Nephron progenitor cell (in vitro differentiated cells): ENCODE data around the gene GNAI1.
A peak's percentile ranks its signal among the peaks of the same experiment; 100 is the strongest.

Experiments
- DNase-seq: peaks from one replicate; pipeline ENCODE4 v3.0.0; 2021
- H3K27ac Mint-ChIP-seq: 2 replicates; pipeline ENCODE4 v1.8.0; 2021; ENCODE audit warnings: mild to moderate bottlenecking, moderate library complexity, mixed read lengths
- H3K27me3 Mint-ChIP-seq: 2 replicates; pipeline ENCODE4 v1.8.0; 2021; ENCODE audit warnings: mild to moderate bottlenecking, low read depth, mixed read lengths; ENCODE audit not compliant: poor library complexity
- H3K36me3 Mint-ChIP-seq: 2 replicates; pipeline ENCODE4 v1.8.0; 2021; ENCODE audit warnings: low read depth, mixed read lengths
- H3K4me1 Mint-ChIP-seq: 2 replicates; pipeline ENCODE4 v1.8.0; 2021; ENCODE audit warnings: mixed read lengths
- H3K4me3 Mint-ChIP-seq: 2 replicates; pipeline ENCODE4 v1.8.0; 2021; ENCODE audit warnings: mild to moderate bottlenecking, moderate library complexity, mixed read lengths
- H3K9me3 Mint-ChIP-seq: 2 replicates; pipeline ENCODE4 v1.8.0; 2021; ENCODE audit warnings: mild to moderate bottlenecking, moderate library complexity, mixed read lengths
- TF ChIP-seq, protein P1 (sequence below): fragments of 200-600 bp; sonication (generic); IDR thresholded peaks from 2 replicates; pipeline ENCODE4 v1.5.0; 2021; ENCODE audit warnings: antibody characterized with exemption

GNAI1 gene

GRCh38 chr7:80243425-80243824 lies 108.8 kb downstream of the GNAI1 start:
- DNase-seq = peak; percentile 25
- no peaks in the 10 kb centered on the region for H3K36me3 Mint-ChIP-seq
- no peaks in the 10 kb centered on the region for H3K9me3 Mint-ChIP-seq
- H3K4me3 Mint-ChIP-seq = no peak overlapping the region
- peaks cover 4% of the 10 kb centered on the region for H3K27me3 Mint-ChIP-seq
- TF ChIP-seq, protein P1, sequence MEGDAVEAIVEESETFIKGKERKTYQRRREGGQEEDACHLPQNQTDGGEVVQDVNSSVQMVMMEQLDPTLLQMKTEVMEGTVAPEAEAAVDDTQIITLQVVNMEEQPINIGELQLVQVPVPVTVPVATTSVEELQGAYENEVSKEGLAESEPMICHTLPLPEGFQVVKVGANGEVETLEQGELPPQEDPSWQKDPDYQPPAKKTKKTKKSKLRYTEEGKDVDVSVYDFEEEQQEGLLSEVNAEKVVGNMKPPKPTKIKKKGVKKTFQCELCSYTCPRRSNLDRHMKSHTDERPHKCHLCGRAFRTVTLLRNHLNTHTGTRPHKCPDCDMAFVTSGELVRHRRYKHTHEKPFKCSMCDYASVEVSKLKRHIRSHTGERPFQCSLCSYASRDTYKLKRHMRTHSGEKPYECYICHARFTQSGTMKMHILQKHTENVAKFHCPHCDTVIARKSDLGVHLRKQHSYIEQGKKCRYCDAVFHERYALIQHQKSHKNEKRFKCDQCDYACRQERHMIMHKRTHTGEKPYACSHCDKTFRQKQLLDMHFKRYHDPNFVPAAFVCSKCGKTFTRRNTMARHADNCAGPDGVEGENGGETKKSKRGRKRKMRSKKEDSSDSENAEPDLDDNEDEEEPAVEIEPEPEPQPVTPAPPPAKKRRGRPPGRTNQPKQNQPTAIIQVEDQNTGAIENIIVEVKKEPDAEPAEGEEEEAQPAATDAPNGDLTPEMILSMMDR = no peak
- H3K27ac Mint-ChIP-seq = peak overlapping the region; percentile 77
- peaks cover 14% of the 10 kb centered on the region for H3K4me1 Mint-ChIP-seq

DNA sequence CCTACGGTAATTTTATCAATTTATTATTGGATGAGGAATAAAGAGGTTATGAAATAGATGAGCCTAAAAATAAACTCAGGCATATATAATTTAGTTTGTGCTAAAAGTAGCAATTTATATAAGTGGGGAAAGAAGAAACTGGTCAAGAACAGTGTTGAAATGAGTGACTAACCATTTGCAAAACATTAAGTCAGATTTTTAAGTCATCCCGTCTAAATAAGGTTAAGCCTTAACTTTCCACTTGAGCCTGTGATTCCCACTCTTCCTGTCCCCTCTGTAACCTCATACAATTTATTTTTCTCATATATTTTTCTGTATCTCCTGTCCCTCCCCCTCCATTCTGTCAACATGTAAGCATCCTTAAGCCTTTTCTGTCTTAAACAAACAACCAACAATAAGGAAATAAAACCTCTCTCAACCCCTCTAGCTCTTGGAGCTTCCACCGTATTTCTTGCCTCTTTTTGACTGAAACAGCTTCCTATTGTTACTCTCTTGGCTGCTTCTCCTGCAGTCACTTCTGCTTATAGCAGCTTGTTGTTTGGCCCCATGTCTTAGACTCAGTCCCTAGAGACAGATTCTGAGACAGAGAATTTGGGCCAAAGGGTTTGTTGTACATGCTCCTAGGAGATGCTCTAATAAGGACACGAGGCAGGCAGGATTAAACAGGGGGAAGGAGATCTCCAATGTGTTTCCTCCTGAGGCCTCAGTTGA lies 109.7 kb downstream of the GNAI1 start:
- Mint-ChIP-seq H3K4me1 (peaks cover 18% of the 10 kb centered on the region), H3K9me3 (no peaks in the 10 kb centered on the region), H3K27me3 (peaks cover 4% of the 10 kb centered on the region), H3K27ac (peak overlapping the region; percentile 36), H3K4me3 (peak overlapping the region; percentile 1), H3K36me3 (no peaks in the 10 kb centered on the region)
- DNase-seq = no peak
- TF ChIP-seq, protein P1 = no peak

DNA sequence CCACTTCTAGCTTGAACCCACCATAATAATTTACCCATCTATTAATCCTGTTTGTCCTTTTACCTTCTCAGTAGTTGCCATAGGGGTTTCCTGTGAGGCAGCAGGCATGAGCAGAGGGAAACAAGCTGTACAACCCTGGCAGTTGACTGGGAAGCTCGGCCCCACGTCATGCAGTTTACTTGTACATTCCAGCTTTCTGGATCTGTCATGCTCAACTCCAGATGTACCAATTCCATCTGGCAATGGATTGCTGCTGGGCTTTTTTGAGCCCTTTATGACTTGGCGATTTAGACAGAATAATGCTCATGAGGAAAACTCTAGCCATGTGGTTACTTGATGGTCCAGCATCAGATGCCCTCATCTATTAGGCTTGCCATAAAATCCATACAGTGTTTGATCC lies 112.5 kb downstream of the GNAI1 start:
- Mint-ChIP-seq H3K4me3 (no peak overlapping the region), H3K9me3 (no peaks in the 10 kb centered on the region), H3K36me3 (no peaks in the 10 kb centered on the region), H3K27me3 (no peaks in the 10 kb centered on the region), H3K27ac (no peak overlapping the region), H3K4me1 (peaks cover 18% of the 10 kb centered on the region)
- TF ChIP-seq, protein P1 = no peak
- DNase-seq = no peak

DNA sequence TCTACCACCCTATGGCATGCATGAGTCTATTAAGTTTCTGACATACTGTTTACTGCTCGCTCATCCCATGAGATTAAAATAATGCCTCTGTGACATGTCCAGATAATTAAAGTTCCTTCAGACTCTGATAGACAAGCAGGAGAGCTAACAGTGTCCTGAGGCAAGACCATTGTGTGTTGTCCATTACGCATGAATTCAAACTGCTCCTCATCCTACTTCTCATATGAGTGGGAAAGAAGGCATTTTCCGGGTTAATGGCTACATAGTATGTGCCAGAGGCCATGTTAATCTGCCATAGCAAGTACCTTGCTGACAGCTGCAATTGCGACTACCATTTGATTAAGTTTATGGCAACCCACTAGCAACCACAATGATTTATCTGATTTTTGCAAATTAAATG lies 113.3 kb downstream of the GNAI1 start:
- Mint-ChIP-seq H3K27me3 (no peaks in the 10 kb centered on the region), H3K4me1 (peaks cover 18% of the 10 kb centered on the region), H3K36me3 (no peaks in the 10 kb centered on the region), H3K27ac (no peak overlapping the region), H3K4me3 (no peak overlapping the region), H3K9me3 (no peaks in the 10 kb centered on the region)
- no peak for DNase-seq
- TF ChIP-seq, protein P1 = no peak

DNA sequence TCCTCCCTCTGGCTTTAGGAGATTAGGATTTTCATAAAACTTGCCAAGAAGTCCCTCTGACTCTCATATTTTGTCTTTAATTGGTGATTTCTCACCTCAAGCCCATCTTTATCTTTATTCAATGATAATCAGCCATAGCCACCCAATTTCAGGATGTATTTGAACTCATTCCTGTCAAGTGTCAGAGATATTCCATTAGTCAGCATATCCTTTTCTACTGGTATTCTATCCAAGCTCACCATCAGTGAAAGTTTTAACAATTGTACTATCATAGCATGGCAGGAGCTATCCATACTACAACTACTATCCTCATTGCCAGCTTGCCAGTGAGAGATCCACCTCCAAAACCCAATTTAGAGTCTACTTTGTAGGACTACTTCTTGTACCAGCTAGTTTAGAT lies 114.6 kb downstream of the GNAI1 start:
- Mint-ChIP-seq H3K27me3 (no peaks in the 10 kb centered on the region), H3K36me3 (no peaks in the 10 kb centered on the region), H3K27ac (no peak overlapping the region), H3K4me3 (no peak overlapping the region), H3K9me3 (no peaks in the 10 kb centered on the region), H3K4me1 (peaks cover 10% of the 10 kb centered on the region)
- no peak for DNase-seq
- TF ChIP-seq, protein P1 = no peak

GRCh38 chr7:80249619-80250295 lies 115.1 kb downstream of the GNAI1 start:
- Mint-ChIP-seq H3K27ac (no peak overlapping the region), H3K27me3 (no peaks in the 10 kb centered on the region), H3K4me1 (peaks cover 4% of the 10 kb centered on the region), H3K9me3 (no peaks in the 10 kb centered on the region), H3K4me3 (no peak overlapping the region), H3K36me3 (no peaks in the 10 kb centered on the region)
- TF ChIP-seq, protein P1 = no peak
- no peak for DNase-seq
